Fibroblast of upper back skin (primary cell): ENCODE measurements around the gene SH3RF3.
A peak's percentile ranks its signal among the peaks of the same experiment; 100 is the strongest.
"Not testable (repeated sequence)": the region's sequence is repeated elsewhere in the genome, so short reads cannot be mapped to it uniquely, and the experiment has no call there.

Source experiments
- DNase-seq: peaks from one replicate; pipeline ENCODE4 v3.0.0-alpha.2; 2013

SH3RF3 gene

GRCh38 chr2:109128616-109129355 is at the start of gene SH3RF3:
Gene SH3RF3, plus strand, starts transcription at chr2:109129205.
- DNase-seq, result peak; percentile 35

- DNase-seq, result no peak
Measured at GRCh38 chr2:109079590-109079989, 49.4 kb upstream of the SH3RF3 start.

- DNase-seq, result no peak
Measured at GRCh38 chr2:109080109-109080508, 48.9 kb upstream of the SH3RF3 start.

- DNase-seq, result no peak
Measured at GRCh38 chr2:109080757-109081156, 48.2 kb upstream of the SH3RF3 start.

- DNase-seq, result no peak
Measured at GRCh38 chr2:109081374-109081773, 47.6 kb upstream of the SH3RF3 start.

GRCh38 chr2:109083771-109084170 is 45.2 kb upstream of the SH3RF3 start:
- no peak for DNase-seq

- DNase-seq, result no peak
Measured at GRCh38 chr2:109084341-109084740, 44.7 kb upstream of the SH3RF3 start.

- no peak for DNase-seq
Measured at GRCh38 chr2:109085912-109086742, 42.9 kb upstream of the SH3RF3 start.

- DNase-seq, result no peak
Measured at GRCh38 chr2:109086743-109087020, 42.3 kb upstream of the SH3RF3 start.

GRCh38 chr2:109087055-109087663 is 41.8 kb upstream of the SH3RF3 start:
- DNase-seq, result no peak

GRCh38 chr2:109089602-109090300 is 39.3 kb upstream of the SH3RF3 start:
- DNase-seq, result no peak

- DNase-seq, result no peak
Measured at GRCh38 chr2:109091526-109091925, 37.5 kb upstream of the SH3RF3 start.

GRCh38 chr2:109094144-109094543 is 34.9 kb upstream of the SH3RF3 start:
- DNase-seq, result no peak

GRCh38 chr2:109098251-109098920 is 30.6 kb upstream of the SH3RF3 start:
- DNase-seq, result peak; percentile 4

GRCh38 chr2:109098921-109099273 is 30.1 kb upstream of the SH3RF3 start:
- no peak for DNase-seq

- DNase-seq, result no peak
Measured at GRCh38 chr2:109102588-109103233, 26.3 kb upstream of the SH3RF3 start.

GRCh38 chr2:109105113-109105512 is 23.9 kb upstream of the SH3RF3 start:
- no peak for DNase-seq

- DNase-seq, result no peak
Measured at GRCh38 chr2:109108740-109109139, 20.3 kb upstream of the SH3RF3 start.

- DNase-seq, result no peak
Measured at GRCh38 chr2:109109342-109109741, 19.7 kb upstream of the SH3RF3 start.

GRCh38 chr2:109110170-109110569 is 18.8 kb upstream of the SH3RF3 start:
- DNase-seq, result no peak

GRCh38 chr2:109117181-109117580 is 11.8 kb upstream of the SH3RF3 start:
- DNase-seq, result not testable (repeated sequence)

GRCh38 chr2:109117780-109118179 is 11.2 kb upstream of the SH3RF3 start:
- no peak for DNase-seq
